GM21528 (cell line): ENCODE measurements around the gene CUL1.

ENCODE experiments used
- ATAC-seq: cut with Tn5 transposase; IDR thresholded peaks from one replicate; pipeline ENCODE4 v1.9.1; 2021; ENCODE audit warnings: mild to moderate bottlenecking, moderate library complexity; ENCODE audit not compliant: unreplicated experiment, low FRiP score

CUL1 gene

GRCh38 chr7:148834605-148835004, 135.9 kb downstream of the CUL1 start:
- no peak for ATAC-seq

DNA sequence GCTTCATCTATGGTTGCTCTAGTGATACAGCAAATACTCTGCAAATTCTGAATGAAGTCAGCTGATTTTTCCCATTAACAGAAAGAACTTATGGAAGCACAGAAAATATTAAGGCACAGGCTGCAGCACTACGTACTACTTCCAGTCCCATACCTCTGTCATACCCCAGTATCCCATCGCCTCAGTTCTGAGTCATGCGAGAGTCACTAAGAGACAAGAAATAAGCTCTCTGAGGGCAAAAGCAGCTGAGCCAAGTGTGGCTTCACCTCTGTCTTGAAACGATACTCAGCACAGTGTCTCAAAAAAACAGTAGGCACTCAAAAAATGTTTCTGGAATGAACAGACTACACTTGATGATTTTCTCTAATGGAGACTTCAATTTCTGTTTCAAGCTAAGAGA, 137.2 kb downstream of the CUL1 start:
- no peak for ATAC-seq

DNA sequence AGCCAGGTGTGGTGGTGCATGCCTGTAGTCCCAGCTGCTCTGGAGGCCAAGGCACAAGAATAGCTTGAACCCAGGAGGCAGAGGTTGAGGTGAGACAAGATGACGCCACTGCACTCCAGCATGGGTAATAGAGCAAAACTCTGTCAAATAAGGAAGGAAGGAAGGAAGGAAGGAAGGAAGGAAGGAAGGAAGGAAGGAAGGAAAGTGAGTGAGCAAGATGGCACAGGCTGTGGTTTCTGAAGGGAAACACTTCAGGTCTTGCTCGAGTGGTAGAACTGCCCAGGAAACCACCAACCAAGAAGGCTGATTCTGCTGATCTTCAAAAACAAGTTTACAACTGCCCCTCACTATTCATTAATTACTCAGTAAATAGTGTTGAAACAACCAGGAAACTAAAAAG, 140.2 kb downstream of the CUL1 start:
- ATAC-seq, result no peak

DNA sequence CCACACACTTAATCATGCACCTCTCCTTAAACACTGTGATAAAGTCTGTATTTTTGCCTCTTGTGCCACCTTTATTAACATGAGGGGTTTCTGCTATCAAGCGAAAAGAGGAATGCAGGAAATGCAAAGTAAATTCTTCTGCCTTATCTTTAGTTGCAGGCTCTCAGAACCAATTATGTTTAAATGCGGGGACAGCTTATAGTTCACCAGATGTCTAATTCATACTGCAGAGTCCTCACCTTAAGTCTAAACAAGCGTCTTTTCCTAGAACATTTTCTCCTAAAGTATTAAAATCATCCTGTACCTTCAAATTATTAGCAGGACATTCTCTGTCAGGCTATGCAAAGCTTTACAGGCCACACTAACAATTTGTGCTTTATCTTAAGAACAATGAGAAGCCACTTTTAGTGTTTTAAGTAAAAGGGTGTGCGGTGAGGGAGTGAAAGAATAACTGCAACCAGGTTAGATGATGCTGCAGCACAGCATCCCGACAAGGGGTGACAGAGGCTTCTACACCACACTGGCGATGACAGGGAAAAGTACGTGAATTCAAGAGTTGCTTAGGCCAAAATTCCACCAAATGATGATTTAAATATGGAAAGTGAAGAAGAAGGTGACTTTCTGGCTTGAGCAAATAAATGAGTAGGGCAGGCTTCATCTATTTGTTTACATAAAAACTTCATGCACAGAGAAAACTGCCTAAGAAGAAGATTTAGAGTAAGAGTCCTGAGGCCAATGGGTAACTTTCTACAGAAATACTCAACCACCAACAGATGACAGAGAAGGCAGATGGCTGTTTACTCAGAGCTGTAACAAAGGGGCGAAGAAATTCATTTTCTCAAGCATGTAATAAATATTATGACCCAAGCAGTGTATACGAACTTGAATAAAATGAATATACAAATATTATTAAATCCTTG, 149.4 kb downstream of the CUL1 start:
- ATAC-seq, result no peak

DNA sequence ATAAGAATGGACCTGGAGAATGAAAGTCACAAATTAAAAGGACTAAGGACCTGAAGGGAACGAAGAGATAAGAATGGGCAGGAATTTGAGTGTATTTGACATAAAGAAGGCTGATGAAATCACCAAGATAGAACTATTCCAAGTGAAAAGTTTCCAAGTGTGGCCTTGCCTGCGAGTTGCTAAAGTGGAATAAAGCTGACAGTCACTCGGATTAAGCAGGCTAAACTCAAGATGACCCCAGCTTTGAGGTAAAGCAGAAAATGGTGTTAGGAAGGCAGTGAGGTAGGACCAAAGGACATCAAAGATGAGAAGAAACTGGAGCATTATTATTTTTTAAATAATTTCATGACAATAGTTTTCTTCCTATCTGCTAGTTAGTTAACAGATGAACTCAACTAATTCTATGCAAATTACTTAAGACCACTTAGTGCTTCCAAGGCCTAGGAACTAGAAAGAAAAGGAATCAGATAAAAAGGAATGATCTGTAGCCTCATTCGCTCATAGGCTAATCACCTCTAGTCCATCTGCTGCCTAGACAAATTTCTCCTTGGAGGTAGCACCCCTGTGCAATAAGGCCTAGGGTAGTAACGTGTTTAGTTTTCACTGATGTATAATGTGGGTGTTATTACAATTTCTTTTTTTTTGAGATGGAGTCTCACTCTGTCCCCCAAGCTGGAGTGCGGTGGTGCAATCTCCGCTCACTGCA, 150.8 kb downstream of the CUL1 start:
- ATAC-seq, result no peak

GRCh38 chr7:148850564-148850963, 151.9 kb downstream of the CUL1 start:
- no peak for ATAC-seq
